ENCODE data around the gene TRIM52.
"Not testable (repeated sequence)": the region's sequence is repeated elsewhere in the genome, so short reads cannot be mapped to it uniquely, and the experiment has no call there.

Gene TRIM52

DNA sequence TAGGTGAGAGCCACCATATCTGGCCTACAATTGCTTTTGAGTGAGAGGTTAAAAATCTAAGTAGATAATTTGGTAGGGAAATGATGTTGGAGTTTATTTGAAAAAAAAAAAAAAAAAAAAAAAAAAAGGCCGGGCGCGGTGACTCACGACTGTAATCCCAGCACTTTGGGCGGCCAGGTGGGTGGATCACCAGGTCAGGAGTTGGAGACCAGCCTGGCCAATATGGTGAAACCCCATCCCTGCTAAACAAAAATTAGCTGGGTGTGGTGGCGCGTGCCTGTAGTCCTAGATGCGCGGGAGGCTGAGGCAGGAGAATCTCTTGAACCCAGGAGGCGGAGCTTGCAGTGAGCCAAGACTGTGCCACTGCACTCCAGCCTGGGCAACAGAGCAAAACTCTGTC lies 46.7 kb downstream of the TRIM52 start:
- not testable (repeated sequence) for DNase-seq (ENCODE audit: low read depth)

DNA sequence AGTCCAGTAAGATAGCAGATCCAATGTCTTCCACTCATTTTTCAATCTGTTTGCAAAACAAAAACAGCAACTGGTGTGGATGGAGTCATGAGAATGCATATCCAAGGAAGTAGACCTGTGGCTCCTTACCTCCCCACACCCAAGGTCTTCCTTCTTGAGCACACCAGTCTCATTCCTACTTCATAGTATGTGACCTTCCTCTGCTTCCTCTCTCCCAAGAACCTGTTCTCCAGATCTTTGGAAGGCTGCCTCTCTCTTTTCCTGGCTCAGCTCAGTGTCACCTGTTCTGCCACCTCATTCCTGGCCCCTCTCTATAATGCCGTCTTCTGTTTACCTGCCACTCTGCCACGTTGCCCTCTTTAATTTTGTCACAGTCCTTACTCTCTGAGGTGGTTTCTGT lies 48.0 kb downstream of the TRIM52 start:
- no peak for DNase-seq (ENCODE audit: low read depth)

DNA sequence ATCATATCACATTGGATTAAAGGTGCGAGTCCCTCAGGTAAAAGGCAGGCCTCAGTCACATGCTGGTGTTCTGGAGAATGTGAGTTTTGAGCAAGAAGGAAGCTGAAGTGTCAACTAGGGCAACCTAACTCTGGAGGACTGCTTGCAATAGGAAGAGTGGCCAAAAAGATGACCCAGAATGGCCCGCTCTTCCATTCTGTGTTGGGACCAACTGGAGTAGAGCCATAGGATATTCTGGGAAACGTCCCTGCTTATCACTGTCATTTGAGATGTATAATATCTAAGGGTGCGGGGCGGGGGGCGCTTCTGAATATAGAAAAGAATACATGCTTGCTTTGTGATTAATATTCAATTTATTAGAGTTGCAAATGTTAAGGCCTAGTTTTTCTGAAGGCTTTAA lies 48.9 kb downstream of the TRIM52 start:
- no peak for DNase-seq (ENCODE audit: low read depth)

DNA sequence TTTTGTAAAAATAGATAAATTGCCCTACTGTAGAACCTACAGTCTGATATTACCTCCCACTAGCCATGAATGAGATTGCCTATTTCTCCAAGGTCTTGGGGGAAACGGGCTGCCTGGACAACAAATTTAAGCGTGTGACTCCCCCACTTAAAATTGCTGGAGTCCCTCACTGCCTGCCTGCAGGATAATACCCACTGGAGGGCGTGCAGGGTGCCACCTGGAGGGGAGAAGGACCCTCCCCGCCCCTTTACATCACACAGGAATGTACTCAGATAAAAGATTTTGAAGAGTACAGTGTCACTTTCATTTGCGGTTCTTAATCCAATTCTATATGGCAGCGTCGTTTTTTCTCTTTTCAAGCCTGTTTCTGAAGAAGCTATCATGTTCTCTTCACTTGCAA lies 49.7 kb downstream of the TRIM52 start:
- no peak for DNase-seq (ENCODE audit: low read depth)

DNA sequence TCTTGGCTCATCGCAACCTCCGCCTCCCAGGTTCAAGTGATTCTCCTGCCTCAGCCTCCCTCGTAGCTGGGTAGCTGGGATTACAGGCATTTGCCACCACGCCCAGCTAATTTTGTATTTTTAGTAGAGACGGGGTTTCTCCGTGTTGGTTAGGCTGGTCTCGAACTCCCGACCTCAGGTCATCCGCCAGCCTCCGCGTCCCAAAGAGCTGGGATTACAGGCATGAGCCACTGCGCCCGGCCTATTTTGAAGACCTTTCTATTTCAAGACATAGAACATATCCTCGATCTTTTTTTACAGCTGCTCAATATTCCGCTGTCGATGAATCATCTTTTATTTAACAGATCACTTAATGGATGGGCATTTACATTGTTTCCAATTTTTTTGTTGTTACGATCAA lies 50.2 kb downstream of the TRIM52 start:
- DNase-seq (ENCODE audit: low read depth) = not testable (repeated sequence)

DNA sequence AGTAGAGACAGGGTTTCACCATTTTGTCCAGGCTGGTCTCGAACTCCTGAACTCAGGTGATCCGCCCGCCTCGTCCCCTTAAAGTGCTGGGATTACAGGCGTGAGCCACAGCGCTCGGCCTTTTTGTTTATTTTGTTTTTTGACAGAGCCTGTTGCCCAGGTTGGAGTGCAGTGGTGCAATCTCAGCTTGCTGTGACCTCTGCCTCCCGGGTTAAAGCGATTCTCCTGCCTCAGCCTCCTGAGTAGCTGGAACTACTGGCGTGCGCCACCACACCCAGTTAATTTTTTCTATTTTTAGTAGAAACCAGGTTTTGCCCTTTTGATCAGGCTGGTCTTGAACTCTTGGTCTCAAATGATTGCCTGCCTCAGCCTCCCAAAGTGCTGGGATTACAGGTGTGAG lies 50.8 kb downstream of the TRIM52 start:
- DNase-seq (ENCODE audit: low read depth) = not testable (repeated sequence)

DNA sequence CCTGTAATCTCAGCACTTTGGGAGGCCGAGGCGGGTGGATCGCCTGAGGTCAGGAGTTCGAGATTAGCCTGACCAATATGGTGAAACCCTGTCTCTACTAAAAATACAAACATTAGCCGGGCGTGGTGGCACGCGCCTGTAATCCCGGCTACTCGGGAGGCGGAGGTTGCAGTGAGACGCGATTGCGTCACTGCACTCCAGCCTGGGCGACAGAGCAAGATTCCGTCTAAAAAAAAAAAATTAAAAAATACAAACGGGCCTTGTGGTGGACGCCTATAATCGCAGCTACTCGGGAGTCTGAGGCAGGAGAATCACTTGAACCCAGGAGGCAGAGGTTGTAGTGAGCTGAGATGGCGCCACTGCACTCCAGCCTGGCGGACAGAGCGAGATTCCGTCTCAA lies 51.9 kb downstream of the TRIM52 start:
- DNase-seq (ENCODE audit: low read depth) = not testable (repeated sequence)

DNA sequence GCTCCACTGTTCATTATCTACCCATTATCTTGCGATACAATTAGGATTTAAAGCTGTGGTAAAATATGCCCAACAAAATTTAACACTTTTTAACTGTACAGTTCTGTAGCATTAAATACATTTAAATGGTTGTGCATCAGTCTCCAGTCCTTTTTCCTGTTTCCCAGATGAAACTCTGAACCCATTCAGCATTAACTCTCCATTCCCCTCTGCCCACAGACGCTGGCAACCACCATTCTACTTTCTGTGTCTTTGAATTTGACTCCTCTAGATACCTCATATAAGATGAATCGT lies 53.0 kb downstream of the TRIM52 start:
- DNase-seq (ENCODE audit: low read depth) = no peak

DNA sequence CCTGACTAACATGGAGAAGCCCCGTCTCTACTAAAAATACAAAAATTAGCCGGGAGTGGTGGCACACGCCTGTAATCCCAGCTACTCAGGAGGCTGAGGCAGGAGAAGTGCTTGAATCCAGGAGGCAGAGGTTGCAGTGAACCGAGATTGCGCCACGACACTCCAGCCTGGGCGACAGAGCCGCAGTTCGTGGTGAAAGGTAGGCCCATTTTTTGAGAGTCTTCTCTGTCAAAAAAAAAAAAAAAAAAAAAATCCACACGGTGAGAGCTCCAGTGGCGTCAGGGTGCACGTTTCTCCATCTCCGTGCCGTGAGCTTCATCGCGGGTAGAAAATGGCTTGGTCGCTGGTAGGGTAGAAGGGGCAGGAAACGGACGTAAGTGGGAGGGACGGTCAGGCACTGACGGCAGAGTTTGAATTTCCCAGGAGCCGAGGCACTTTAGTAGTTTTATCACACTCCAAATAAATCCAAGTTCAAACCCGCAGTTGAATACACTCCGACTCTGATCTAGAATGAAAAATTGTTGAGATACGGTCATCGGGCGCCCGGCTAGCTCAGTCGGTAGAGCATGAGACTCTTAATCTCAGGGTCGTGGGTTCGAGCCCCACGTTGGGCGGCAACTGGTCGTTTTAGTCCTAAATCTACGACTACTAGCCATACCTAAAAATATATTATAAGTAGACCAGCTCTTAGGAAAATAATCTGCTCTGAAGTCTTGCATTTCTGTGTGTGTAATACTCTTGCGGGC lies 53.6 kb downstream of the TRIM52 start:
- peak; percentile 89 for DNase-seq (ENCODE audit: low read depth)

DNA sequence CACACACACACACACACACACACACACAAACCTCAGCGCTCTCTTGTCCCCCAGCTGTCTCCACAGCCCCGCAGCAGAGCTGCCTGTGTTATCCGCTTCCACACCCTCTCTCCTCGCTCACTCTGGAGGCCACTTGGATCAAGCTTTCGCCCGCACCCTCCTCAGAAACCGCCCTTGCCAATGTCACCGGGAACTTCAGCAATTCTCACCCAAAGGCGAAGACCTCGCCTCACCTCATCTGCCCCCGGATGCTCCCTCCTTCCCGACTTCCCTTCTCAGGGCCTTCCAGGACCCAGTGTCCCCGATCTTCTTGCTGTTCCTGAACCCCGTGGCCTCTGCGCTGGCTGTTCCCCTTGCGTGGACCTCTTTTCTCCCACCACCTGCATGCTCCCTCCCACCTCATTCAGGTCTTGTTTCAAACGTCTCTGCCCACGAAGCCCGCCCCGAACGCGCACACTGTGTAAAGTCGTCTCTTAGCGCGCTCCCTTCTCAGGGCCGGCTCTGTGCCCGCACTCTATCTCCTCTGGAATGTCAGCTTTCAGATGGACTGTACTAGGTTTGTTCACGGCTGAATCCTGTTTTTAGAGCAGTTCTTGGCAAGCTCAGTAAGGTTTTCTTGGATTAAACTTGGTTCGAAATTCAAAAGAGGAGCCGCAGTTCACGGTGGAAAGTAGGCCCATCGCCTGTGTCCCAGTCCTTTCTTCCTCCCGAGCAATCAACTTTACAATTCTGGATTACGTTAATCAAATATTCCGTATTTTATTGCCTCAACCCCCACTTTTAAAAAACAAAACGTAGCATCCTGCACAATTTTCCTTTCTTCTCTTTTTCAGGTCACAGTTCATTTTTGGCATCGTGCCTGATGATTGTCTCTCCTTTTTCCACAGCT lies 54.9 kb downstream of the TRIM52 start:
- no peak for DNase-seq (ENCODE audit: low read depth)
